ENCODE measurements around the gene B3GALT6. TPM values are rescaled to one million over a fixed set of nuclear protein-coding genes. Genes with fewer than 3 reads are reported as not detected.

Gene B3GALT6
- total RNA-seq, 1 experiment from 2014 or later, result 46.4 TPM

- no peak overlapping the region for H3K4me3 ChIP-seq (ENCODE audit: low read depth in 2 of 2, low read length in 2 of 2)
- ATAC-seq, result no peak
- H3K4me1 ChIP-seq (ENCODE audit: control insufficient read depth, insufficient read depth, low read length), result no peaks in the 10 kb centered on the region
- intact Hi-C loops (cut with micrococcal nuclease; ENCODE audit: unreplicated experiment), result no loop called here
- no TSS peak for BruUV-seq (replicated peaks)
- in situ Hi-C loops (cut with HindIII; ENCODE audit: low pct_unique_long_range_greater_than_20kb, low sequenced_read_pairs), result no loop called here
- DNase-seq (ENCODE audit: low read depth, low spot score), result no peak
- no peak overlapping the region for H3K27ac ChIP-seq (ENCODE audit: low read length)
- ChIA-PET POLR2A (no interaction called here), CTCF (no interaction called here)
- TF ChIP-seq CTCF (IDR thresholded peaks at IDR 0.05) (no peak), POLR2AphosphoS5 (IDR thresholded peaks at IDR 0.05; ENCODE audit: low read depth, low read length) (no peak), REST (IDR thresholded peaks at IDR 0.05; ENCODE audit: insufficient read depth in 1 of 2, low read depth in 2 of 2, low read length in 1 of 2) (no peak), SIN3A (IDR thresholded peaks at IDR 0.05; ENCODE audit: borderline replicate concordance, insufficient read depth, low read depth, low read length) (no peak), TCF7L2 (IDR thresholded peaks at IDR 0.05; ENCODE audit: low read depth, low read length) (no peak)
- no peaks in the 10 kb centered on the region for H3K9me3 ChIP-seq (ENCODE audit: control insufficient read depth, insufficient read depth, low read depth, low read length)
- H3K36me3 ChIP-seq (ENCODE audit: control insufficient read depth, insufficient read depth, low read length), result no peaks in the 10 kb centered on the region
- no peaks in the 10 kb centered on the region for H3K27me3 ChIP-seq (ENCODE audit: control insufficient read depth, insufficient read depth, low read length)
These were observed 8.1 kb upstream of the B3GALT6 start for GRCh38 chr1:1223891-1224290.

GRCh38 chr1:1225238-1225845 lies 6.7 kb upstream of the B3GALT6 start:
- H3K9me3 ChIP-seq (ENCODE audit: control insufficient read depth, insufficient read depth, low read depth, low read length), result no peaks in the 10 kb centered on the region
- no peak overlapping the region for H3K4me3 ChIP-seq (ENCODE audit: low read depth in 2 of 2, low read length in 2 of 2)
- intact Hi-C loops (cut with micrococcal nuclease; ENCODE audit: unreplicated experiment) (no loop called here), in situ Hi-C loops (cut with HindIII; ENCODE audit: low pct_unique_long_range_greater_than_20kb, low sequenced_read_pairs) (no loop called here)
- ATAC-seq, result no peak
- CTCF ChIA-PET, result no interaction called here
- no peaks in the 10 kb centered on the region for H3K36me3 ChIP-seq (ENCODE audit: control insufficient read depth, insufficient read depth, low read length)
- DNase-seq (ENCODE audit: low read depth, low spot score), result no peak
- no peaks in the 10 kb centered on the region for H3K4me1 ChIP-seq (ENCODE audit: control insufficient read depth, insufficient read depth, low read length)
- TF ChIP-seq TCF7L2 (IDR thresholded peaks at IDR 0.05; ENCODE audit: low read depth, low read length), result no peak
- TF ChIP-seq SIN3A (IDR thresholded peaks at IDR 0.05; ENCODE audit: borderline replicate concordance, insufficient read depth, low read depth, low read length), result no peak
- TF ChIP-seq REST (IDR thresholded peaks at IDR 0.05; ENCODE audit: insufficient read depth in 1 of 2, low read depth in 2 of 2, low read length in 1 of 2), result no peak
- no peak for TF ChIP-seq POLR2AphosphoS5 (IDR thresholded peaks at IDR 0.05; ENCODE audit: low read depth, low read length)
- TF ChIP-seq CTCF (IDR thresholded peaks at IDR 0.05), result no peak
- BruUV-seq (replicated peaks), result no TSS peak
- no peak overlapping the region for H3K27ac ChIP-seq (ENCODE audit: low read length)
- H3K27me3 ChIP-seq (ENCODE audit: control insufficient read depth, insufficient read depth, low read length), result no peaks in the 10 kb centered on the region
- POLR2A ChIA-PET, result no interaction called here

All from Panc1 (cell line).